Cortex of kidney (tissue), 1 donor: ENCODE results near the gene LPAR3.

ENCODE experiments used
- DNase-seq: peaks from one replicate; lab custom pipeline; 2025; lab: John Stamatoyannopoulos, UW

Gene LPAR3

GRCh38 chr1:84774669-84775534 lies 118.1 kb downstream of the LPAR3 start:
- DNase-seq, result no peak

DNA sequence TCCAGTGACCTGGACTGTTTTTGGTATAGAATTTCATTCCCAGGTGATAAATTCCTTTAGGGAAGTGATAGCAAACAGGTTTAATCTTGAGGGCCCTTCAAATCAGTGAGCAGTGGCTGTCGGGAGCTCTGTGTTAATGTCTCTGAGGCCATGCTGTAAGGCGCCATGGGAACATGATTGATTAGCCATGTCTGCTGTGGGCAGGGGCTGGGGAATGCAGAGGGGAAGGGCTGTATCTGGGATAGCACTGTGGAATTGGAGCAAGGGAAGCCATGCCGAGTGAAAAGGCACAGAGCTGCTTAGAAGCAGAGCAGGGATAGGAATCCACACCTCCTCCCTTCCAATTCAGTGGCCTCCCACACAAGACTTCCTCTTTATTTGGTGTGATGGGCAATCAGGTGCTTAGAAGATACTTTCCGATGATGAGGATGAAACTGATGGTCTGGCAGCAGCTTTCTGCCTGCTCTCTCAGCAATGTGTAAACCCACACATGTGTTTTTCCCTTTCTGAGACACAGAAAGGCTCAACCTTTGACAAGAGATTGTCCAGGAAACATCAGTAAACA lies 119.0 kb downstream of the LPAR3 start:
- no peak for DNase-seq

DNA sequence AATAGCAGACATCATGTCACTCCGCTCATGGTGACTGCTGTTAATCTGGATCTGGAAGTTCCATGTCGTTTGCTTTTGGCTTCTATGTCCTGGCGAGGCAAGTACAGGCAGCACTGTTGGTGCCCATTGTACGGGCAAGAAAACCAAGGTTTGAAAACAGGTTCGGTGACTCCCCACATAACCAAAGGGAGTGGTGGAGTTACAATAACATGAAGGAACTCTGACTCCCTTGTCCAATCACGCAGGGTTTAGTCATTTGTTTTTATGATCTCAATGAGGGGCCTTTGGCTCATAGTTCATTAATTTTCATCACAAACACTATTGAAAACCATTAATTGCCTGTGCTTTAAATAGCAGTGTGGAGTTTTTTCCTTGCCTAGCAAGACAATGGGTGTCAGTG lies 119.8 kb downstream of the LPAR3 start:
- no peak for DNase-seq

GRCh38 chr1:84772428-84772943 lies 120.5 kb downstream of the LPAR3 start:
- no peak for DNase-seq

DNA sequence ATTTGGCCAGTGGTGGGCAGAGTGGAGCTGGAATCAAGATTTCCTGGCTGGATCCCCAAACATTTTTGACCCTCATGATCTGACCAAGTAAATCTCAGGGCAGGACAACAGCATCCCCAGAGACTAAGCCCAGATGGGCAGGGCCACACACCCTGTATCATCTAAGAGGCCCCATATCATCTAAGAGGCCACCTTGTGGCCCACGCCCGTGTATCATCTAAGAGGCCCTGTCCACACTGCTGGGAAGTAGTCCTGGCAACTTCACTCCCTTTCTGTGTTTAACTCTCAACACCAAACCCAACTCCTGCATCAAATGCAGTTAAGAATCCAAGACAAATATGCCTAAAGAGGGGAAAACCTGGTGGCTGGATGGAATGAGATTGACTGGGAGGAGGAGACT lies 121.1 kb downstream of the LPAR3 start:
- no peak for DNase-seq

DNA sequence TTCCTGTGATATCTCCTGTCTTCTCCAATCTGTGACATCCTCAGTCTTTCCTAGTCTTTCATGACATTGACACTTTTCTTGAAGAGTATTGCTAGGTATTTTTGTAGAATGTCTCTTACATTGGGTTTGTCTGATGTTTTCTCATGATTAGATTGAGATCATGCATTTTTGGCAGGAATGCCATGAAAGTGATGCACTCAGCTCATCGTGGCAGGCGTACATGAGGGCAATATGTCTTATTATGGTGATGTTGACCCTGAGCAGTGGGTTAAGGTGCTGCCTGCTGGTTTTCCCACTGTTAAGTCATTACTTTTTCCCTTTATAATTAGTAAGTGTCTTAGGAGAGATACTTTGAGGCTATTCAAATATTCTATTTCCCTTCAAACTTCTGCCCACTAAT lies 122.5 kb downstream of the LPAR3 start:
- DNase-seq, result no peak

- no peak for DNase-seq
Observed at GRCh38 chr1:84769636-84770035, 123.4 kb downstream of the LPAR3 start.

GRCh38 chr1:84768634-84769033 lies 124.4 kb downstream of the LPAR3 start:
- no peak for DNase-seq

- DNase-seq, result no peak
Observed at GRCh38 chr1:84763912-84764680, 128.9 kb downstream of the LPAR3 start.

DNA sequence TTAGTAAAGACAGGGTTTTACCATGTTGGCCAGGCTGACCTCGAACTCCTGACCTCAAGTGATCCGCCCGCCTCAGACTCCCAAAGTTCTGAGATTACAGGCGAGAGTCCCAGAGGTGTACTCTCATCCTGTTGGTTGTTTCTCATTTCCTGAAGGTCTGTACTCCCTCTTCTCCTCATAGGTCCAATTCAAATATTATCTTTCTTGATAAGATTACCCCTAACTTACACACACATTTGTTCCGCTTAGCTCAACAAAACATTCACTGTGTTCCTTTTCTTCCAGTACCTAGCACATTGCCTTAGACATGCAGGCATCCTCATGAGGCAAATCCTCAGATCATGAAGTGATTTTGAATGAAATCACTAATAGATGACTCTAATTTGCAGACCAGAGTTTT lies 130.3 kb downstream of the LPAR3 start:
- DNase-seq, result no peak
